HG03280 (cell line): Measurements from ENCODE around the gene PALLD.

Source experiments
- ATAC-seq: cut with Tn5 transposase; IDR thresholded peaks from one replicate; pipeline ENCODE4 v1.9.1; 2021; ENCODE audit warnings: mild to moderate bottlenecking, moderate library complexity; ENCODE audit not compliant: unreplicated experiment

Gene PALLD

DNA sequence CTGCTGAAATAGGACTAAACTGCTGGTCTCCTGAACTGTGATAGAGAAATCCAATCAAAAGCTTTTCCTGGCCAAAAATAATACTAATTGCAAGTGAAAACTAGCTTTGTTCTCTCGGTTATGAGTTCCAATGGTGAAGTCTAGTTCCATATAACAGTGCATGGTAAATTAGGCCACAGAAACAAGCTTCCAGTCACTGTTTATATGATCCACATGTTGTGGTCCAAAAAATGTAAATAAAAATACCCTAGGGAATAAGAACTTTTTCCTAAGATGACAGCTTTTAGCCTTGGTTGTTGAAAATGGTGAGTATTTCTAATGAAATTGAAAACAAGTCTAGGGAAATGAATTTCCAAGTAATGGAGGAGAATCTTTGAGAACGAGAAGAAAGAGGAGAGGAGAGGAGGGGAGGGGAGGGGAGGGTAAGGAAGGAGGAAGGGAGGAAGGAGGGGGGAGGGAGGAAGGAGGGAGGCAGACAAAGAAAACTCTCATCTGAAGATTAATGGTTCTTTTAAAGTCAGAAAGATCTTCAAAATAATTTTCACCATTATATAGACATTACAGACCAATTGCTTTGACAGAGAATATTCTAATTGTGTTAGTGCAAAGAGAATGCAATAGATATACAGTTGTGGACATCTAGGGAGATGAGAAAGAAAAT lies 26.1 kb downstream of the PALLD start:
- no peak for ATAC-seq

DNA sequence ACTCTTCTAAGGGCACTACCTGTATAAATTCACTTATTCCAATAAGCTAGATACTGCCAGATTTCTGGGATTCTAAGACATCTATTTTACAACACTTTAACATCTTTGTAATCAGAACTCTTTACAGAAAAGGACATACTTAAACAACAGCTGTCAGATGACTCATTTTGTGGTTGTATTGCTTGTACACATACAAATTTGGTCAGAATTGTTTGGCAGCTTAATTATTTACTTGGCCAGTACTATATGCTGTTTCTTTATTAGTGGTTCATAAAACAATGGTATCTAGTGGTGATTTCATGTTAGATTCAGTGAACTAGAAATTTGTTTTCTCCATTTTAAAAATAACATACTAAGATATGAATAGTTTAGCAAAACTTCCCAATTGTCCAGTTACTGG lies 27.2 kb downstream of the PALLD start:
- ATAC-seq, result no peak

DNA sequence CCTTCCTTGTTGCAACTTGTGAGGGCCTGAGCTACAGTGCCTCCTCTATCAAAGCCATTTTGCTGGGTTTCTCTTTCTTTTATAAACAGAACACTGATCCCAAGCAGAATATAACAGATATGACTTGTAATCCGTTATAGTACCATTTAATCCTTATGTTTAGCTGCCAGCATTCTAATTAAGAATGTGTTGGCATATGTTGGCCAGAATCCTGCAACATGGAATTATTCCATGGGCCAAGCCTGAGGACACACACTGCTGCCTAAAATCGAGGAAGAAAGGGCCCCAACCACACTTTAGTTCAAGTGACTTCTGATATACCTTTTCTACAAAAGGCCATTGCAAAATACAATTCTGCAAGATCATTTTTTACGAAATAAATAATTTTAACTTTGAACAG lies 28.0 kb downstream of the PALLD start:
- ATAC-seq, result no peak

DNA sequence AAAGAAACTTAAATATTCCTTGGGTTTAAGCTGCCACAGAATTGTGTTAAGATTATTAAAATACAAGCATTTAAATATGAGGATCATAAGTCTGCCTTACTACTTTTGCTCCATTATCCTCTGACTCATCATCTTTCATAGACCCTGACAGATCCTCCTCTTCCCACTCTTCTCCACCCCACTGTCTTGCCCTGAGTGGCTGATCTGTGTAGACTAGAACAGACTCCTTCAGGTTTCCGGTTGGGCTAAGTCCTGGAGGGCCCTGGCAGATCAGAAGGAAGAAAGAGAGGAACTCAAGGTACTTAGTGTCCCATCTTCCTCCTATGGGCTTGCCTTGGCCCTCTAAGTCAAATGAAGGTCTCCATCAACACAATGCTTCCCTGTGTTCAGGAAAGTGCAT lies 30.7 kb downstream of the PALLD start:
- no peak for ATAC-seq

DNA sequence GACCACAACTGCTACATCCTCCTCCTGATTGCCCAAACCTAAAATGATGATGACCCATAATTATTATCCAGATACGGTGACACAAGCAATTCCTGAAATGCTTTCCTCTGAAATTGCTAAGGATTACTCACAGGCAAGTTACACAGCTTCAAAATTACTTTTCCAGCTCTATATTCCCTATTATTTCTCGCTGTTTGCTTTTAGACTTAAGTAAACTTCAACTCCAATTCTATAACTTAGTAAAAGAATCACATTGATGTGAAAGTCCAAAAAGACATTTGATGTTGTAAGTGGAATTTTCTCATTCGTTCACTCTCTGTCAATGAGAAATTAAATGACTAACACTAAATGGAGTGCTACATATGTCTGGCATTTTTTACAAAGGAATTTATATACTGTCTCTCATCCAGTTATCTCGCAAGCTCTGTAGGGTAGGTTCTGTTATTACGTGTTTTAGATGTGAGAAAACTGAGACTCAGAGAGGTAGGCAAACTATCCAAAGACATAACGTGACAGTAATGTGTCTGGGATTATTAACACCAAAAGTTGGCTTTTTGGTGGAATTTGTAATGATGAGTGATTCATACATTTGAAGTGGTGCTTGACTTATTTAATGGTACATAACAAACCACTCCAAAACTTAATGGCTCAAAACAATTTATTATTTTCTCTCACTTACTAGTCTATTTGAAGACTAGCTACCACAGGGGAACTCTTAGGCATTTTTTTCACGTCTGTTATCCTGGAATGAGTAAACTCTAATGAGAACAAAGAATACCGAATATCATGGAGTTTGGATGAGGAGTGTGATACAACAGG lies 31.5 kb downstream of the PALLD start:
- ATAC-seq, result no peak

DNA sequence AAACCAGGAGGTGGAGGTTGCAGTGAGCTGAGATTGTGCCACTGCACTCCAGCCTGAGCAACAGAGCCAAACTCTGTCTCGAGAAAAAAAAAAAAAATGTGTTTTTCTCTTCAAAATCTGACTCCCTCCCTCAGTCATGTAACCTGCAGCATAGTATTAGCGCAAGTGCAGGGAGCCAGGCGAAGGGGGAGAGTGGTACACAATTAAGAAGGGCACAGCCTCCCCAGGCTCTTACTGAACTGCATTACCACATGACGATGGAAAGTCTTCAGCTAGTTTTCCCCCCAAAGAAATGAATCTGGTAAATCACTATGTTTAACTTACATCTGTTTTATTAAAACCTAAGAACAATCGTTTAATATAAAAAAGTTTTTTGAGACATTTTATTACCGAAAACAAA lies 32.4 kb downstream of the PALLD start:
- no peak for ATAC-seq

DNA sequence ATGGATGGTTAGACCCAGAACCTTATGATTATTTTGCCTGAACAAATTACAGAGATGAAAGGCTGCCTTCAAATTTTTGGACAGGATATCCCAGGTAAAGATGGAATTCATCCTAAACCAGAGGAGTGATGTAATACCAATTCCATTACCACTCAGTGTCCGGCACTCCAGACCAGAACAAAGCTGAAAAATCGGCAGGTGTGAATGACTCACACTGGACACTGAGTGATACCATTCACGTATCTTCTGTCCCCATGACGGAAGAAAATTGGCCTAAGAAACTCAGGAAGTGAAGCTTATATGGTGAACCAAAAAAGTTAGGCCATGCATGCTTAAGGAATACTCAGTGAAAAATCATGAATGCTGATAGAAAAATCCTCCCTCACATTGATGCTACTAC lies 34.5 kb downstream of the PALLD start:
- no peak for ATAC-seq

DNA sequence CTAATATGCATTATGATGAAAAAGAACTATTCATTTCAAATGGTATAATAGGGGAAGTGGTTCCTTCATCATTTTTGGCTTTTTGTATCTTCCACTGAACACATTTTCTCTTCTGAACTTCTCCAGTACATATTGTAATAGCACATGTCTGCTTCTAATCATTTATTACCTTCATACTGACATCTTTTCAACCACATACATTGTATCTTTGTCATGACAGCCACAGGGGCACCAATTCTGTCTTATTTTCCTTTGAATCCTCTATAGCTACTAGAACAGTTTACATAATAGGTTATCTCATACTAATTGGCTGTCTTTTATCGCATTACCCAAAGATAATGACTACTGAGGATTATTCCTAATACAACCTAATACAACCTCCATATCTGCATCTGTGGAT lies 37.7 kb downstream of the PALLD start:
- ATAC-seq, result no peak

DNA sequence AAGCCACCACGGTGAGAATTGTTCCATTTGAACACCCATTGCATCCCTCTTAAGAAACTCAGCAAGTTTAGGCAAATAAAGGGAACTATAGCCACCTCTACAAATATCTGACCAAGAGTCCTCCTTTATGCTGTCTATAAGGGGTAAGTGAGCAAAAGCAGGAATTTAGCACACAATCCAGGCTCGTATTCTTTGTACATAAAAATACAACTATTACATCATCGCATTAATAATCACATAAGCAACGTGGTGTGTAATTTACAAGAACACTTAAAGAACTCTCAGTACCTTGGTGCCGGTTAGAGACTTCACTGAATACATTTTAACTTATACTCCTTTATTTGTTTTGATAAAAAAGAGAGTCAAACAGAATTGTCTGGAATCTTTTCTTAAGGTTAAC lies 38.8 kb downstream of the PALLD start:
- no peak for ATAC-seq

DNA sequence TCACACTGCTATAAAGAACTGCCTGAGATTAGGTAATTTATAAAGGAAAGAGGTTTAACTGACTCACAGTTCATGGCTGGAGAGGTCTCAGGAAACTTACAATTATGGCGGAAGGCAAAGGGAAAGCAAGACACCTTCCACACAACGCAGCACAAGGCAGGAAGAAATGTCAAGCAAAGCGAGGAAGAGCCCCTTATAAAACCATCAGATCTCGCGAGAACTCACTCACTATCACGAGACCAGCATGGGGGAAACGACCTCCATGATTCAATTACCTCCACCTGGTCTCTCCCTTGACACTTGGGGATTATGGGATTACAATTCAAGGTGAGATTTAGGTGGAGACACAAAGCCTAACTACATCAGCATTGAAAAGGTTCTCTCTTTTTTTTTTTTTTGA lies 39.6 kb downstream of the PALLD start:
- no peak for ATAC-seq

DNA sequence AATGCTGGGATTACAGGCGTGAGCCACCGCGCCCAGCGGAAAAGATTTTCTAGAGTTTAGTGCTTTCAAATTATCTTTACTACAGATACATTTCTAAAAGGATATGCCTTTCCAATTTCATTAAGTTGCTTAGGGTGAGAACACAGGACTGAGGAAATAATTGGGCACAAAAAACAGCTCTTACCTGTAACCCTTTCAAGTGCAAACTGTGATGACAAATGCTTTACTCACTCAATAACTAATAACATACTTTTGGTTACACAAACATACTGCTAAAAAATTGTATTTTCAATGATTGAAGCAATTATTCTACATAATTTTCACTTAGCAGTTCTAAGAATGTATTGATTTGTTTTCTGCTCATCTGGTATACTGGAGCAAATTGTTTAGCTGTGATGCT lies 40.2 kb downstream of the PALLD start:
- no peak for ATAC-seq

DNA sequence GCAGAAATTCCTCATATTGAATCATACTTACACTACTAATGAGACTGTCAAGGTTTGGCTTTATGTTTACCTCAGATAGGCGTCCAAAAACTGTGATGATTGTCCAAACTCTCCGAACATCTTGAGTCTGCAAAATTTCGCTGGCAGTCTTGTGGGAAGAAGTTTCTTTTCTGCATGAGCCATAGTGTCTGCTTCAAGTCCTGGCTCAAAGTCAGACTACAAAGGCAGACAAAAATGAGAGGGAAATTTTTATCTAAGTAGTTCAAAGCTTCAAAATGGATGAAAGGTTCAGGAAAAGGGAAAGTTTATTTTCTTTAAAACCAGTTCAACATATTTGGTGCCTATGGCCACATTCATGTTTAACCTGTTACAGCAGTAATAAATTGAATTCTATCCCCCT lies 40.7 kb downstream of the PALLD start:
- ATAC-seq, result no peak

DNA sequence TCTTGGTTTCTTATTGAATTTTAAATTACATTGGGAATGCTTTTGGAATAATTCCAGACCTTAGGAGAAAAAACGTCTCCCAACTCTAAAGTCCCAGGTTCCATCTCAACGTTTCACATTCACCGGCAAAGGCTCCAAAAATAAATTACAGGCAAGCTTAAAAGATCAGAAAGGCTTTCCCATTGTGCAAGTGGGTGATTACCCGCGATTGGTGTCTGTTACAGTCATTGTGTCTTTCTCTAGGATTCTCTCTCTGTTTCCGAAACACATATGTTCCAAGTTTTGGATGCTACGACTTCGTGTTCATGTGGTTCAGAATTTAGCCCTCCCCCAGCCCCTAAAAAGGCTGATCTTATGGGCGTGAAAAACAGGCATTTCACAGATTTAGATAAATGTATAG lies 41.8 kb downstream of the PALLD start:
- ATAC-seq, result no peak

DNA sequence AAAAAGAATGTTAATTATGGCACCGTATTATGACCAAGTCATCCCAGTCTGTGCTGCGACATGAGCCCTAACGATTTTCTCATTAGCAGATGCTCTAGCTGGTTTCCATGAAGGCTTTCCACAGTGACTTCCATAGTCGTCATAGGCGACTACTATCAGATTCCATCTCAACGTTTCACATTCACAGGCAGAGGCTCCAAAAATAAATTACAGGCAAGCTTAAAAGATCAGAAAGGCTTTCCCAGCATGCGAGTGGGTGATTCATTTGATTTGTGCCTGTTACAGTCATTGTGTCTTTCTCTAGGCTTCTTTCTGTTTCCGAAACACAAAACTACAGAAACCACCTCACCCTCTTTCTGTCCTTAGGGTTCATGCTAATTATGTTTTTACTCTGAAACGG lies 43.2 kb downstream of the PALLD start:
- ATAC-seq, result no peak

DNA sequence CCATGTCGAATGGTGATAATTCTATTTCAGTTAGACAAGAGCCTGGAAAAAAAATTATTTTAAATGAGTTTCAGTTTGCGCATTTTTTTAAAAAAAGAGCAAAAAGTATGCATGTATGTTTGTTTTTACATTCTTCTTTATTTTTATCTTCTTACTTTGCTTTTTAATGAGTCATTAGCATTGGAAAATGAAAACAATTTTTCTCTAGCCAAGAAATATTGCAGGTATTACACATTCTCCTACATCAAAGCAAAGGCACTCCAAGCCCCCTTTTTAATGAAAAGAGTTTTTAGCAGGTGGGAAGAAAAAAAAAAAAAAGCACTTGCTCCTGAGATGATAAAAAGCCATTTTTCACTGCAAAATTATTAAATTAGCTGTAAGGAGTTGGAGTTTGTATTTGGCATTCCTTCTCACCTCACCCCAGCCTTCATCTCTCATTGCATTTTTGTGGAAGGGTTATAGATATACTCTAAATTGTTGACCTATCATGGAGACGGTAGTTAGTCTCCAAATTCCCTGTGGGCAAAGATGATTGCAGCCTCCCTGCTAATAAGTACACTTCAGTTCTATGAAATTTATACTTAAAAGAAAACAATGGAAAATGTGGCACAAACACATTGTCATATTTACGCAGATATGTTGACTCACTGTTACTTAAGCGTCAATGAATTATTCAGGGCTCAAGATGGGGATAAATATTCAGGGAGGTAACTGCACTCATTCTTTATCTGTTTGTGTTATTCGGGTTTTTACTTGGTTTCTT lies 43.8 kb downstream of the PALLD start:
- no peak for ATAC-seq

DNA sequence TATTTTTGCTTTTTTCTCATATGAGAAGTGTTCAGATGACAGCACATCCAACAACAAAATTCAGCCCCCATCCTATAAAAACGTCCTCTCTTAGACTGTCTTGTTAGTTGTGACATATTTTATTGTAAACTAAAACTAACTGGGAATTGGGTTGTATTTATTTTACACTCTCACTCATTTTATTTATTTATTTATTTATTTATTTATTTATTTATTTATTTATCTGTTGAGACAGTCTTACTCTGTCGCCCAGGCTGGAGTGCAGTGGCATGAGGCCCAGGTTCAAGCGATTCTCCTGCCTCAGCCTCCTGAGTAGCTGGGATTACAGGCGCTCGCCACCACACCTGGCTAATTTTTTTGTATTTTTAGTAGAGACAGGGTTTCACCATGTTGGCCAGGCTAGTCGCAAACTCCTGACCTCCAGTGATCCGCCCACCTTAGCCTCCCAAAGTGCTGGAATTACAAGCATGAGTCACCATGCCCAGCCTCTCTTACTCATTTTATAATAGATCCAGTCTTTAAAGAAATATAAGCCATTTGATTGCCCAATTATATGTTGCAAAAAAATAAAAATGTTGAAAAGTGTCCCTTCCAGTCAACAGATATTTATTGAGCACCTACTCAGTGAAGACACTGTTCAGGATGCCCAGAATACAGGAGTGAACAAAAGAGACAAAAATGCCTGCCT lies 44.6 kb downstream of the PALLD start:
- no peak for ATAC-seq

DNA sequence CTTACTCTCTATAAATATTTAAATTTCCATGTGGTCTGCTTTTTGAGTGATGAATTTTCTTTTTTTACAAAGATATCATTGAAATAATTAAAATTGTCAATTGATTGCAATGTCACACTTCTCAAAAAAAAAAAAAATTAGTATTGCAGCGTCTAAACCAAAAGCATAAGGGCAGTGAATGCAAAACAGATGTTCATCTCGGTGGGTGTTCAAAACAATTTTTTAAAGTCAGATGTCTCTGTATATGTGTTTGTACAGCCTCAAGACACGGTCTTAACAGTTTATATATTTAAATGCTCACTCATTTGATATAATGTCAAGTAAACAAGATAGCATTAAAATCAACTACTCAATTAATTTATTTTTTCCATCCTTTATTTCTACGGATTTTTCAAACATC lies 52.3 kb downstream of the PALLD start:
- no peak for ATAC-seq

DNA sequence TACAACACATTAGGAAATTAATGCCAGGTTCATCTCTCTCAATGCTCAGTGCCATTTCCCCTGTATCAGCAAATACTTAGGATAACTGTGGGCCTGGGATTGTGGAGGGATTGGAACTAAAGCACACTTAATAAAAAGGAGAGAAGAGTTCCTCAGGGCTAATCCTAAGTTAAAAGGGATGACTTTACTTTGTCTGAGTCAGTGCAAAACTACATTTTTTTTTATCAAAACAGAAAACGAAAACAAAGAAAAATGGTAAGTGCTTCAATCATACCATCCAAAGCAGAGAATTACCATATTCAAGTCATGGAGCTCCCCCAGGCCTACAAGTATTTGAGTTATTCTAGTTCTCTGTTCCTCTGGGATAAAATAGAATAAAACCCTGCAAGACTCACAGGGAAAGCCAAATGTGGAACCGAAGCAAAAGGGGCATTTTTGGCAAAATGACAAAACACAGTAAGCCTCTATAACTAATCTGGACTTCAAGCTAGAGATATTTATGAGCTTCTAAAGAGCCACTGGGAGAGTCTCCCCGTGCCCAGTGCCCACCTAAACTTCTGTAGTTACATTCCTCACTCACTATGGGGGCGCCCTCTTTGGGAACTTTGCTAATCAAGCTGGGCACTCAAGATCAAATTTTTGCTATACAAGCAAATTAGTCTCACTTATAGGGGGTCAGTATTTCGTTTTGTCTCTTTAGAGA lies 53.4 kb downstream of the PALLD start:
- ATAC-seq, result no peak

DNA sequence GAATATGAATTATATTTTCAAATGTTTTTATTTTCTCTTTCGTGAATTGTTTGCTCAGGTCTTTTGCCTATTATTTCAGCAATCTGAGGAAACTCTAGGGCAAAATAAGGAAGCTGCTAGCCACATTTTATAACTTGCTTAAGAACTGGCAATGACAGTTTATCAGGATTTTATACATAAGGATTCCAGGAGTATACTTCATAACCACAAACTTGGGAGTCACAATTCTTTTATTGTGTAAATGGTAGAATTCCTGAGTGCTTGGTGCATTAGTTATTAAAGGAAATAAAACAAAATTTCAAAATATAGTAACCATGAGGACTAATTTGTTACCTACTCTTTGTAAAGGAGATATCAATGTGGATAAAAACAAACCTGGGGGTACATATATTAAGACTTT lies 54.4 kb downstream of the PALLD start:
- ATAC-seq, result no peak

DNA sequence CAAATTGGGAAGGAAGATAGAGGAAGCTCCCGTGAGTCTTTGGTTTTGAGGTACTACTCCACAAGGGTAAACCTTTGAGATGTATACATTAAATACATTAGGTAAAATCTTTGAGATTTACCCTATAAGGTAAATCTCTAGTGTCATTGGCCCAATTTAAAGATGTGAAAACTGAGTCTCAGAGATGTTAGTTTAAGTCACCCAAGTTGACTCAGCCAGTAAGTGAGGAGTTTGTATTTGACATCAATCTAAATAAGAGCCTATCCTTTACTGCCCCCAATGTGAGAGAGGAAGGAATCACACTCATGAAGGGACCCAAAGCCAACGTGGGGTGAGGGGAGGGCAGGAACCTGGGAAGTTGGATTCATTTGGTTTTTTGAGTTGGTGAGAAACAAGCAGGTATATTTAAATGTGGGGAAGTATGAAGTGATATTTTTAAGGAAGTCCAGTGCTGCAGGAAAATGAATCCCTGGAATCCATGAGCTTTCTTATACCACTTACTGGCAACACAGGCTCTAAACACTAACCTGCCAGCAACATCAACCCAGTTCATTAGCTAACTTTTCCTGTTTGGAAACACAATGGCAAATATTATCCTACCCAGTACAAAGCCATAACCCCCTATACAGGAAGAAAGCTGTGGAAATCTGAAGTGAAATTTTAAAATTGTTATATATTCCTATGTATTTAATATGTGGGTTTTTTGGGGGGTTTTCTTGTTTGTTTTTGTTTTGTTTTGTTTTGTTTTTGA lies 55.3 kb downstream of the PALLD start:
- ATAC-seq, result no peak
